Measurements from ENCODE around the gene SEPSECS.

SEPSECS gene

GRCh38 chr4:25117716-25118472, 42.4 kb downstream of the SEPSECS start:
- no peak for TF ChIP-seq TAF1 (IDR thresholded peaks at IDR 0.05; ENCODE audit: borderline replicate concordance, low read depth, low read length)
- no peak for TF ChIP-seq POLR2AphosphoS5 (IDR thresholded peaks at IDR 0.05; ENCODE audit: low read depth, low read length)
- TF ChIP-seq POLR2A (IDR thresholded peaks at IDR 0.05; ENCODE audit: low read depth, low read length) = no peak
- DNase-seq (ENCODE audit: insufficient read length) (no peak), FAIRE-seq (no peak)

- TF ChIP-seq POLR2AphosphoS5 (IDR thresholded peaks at IDR 0.05; ENCODE audit: low read depth, low read length) = no peak
- no peak for TF ChIP-seq TAF1 (IDR thresholded peaks at IDR 0.05; ENCODE audit: borderline replicate concordance, low read depth, low read length)
- TF ChIP-seq POLR2A (IDR thresholded peaks at IDR 0.05; ENCODE audit: low read depth, low read length) = no peak
- FAIRE-seq (no peak), DNase-seq (ENCODE audit: insufficient read length) (no peak)
These were observed 43.0 kb downstream of the SEPSECS start for GRCh38 chr4:25117274-25117673.

- no peak for DNase-seq (ENCODE audit: insufficient read length)
- no peak for FAIRE-seq
- TF ChIP-seq POLR2A (IDR thresholded peaks at IDR 0.05; ENCODE audit: low read depth, low read length) (no peak), TAF1 (IDR thresholded peaks at IDR 0.05; ENCODE audit: borderline replicate concordance, low read depth, low read length) (no peak), POLR2AphosphoS5 (IDR thresholded peaks at IDR 0.05; ENCODE audit: low read depth, low read length) (no peak)
These were observed 46.0 kb downstream of the SEPSECS start for GRCh38 chr4:25113915-25114904.

GRCh38 chr4:25112995-25113380, 47.3 kb downstream of the SEPSECS start:
- DNase-seq (ENCODE audit: insufficient read length) = no peak
- no peak for FAIRE-seq
- no peak for TF ChIP-seq TAF1 (IDR thresholded peaks at IDR 0.05; ENCODE audit: borderline replicate concordance, low read depth, low read length)
- no peak for TF ChIP-seq POLR2AphosphoS5 (IDR thresholded peaks at IDR 0.05; ENCODE audit: low read depth, low read length)
- no peak for TF ChIP-seq POLR2A (IDR thresholded peaks at IDR 0.05; ENCODE audit: low read depth, low read length)

- TF ChIP-seq POLR2A (IDR thresholded peaks at IDR 0.05; ENCODE audit: low read depth, low read length) (no peak), TAF1 (IDR thresholded peaks at IDR 0.05; ENCODE audit: borderline replicate concordance, low read depth, low read length) (no peak), POLR2AphosphoS5 (IDR thresholded peaks at IDR 0.05; ENCODE audit: low read depth, low read length) (no peak)
- no peak for FAIRE-seq
- DNase-seq (ENCODE audit: insufficient read length) = no peak
These were observed 47.8 kb downstream of the SEPSECS start for GRCh38 chr4:25112366-25112994.

GRCh38 chr4:25111648-25112196, 48.5 kb downstream of the SEPSECS start:
- FAIRE-seq (no peak), DNase-seq (ENCODE audit: insufficient read length) (no peak)
- TF ChIP-seq TAF1 (IDR thresholded peaks at IDR 0.05; ENCODE audit: borderline replicate concordance, low read depth, low read length) (no peak), POLR2A (IDR thresholded peaks at IDR 0.05; ENCODE audit: low read depth, low read length) (no peak), POLR2AphosphoS5 (IDR thresholded peaks at IDR 0.05; ENCODE audit: low read depth, low read length) (no peak)

- TF ChIP-seq TAF1 (IDR thresholded peaks at IDR 0.05; ENCODE audit: borderline replicate concordance, low read depth, low read length) (no peak), POLR2A (IDR thresholded peaks at IDR 0.05; ENCODE audit: low read depth, low read length) (no peak)
- FAIRE-seq = no peak
- DNase-seq (ENCODE audit: insufficient read length) = no peak
These were observed 49.5 kb downstream of the SEPSECS start for GRCh38 chr4:25110527-25111329.

GRCh38 chr4:25109511-25109910, 50.7 kb downstream of the SEPSECS start:
- TF ChIP-seq POLR2AphosphoS5 (IDR thresholded peaks at IDR 0.05; ENCODE audit: low read depth, low read length) (no peak), POLR2A (IDR thresholded peaks at IDR 0.05; ENCODE audit: low read depth, low read length) (no peak), TAF1 (IDR thresholded peaks at IDR 0.05; ENCODE audit: borderline replicate concordance, low read depth, low read length) (no peak)
- no peak for FAIRE-seq
- no peak for DNase-seq (ENCODE audit: insufficient read length)

- no peak for DNase-seq (ENCODE audit: insufficient read length)
- TF ChIP-seq POLR2AphosphoS5 (IDR thresholded peaks at IDR 0.05; ENCODE audit: low read depth, low read length) (no peak), TAF1 (IDR thresholded peaks at IDR 0.05; ENCODE audit: borderline replicate concordance, low read depth, low read length) (no peak), POLR2A (IDR thresholded peaks at IDR 0.05; ENCODE audit: low read depth, low read length) (no peak)
- FAIRE-seq = no peak
These were observed 51.7 kb downstream of the SEPSECS start for GRCh38 chr4:25108556-25108955.

- no peak for FAIRE-seq
- TF ChIP-seq POLR2AphosphoS5 (IDR thresholded peaks at IDR 0.05; ENCODE audit: low read depth, low read length) (no peak), POLR2A (IDR thresholded peaks at IDR 0.05; ENCODE audit: low read depth, low read length) (no peak), TAF1 (IDR thresholded peaks at IDR 0.05; ENCODE audit: borderline replicate concordance, low read depth, low read length) (no peak)
These were observed 52.3 kb downstream of the SEPSECS start for GRCh38 chr4:25107827-25108516.

More at GRCh38 chr4:25107827-25108516, 52.3 kb downstream of the SEPSECS start:
- no peak for DNase-seq (ENCODE audit: insufficient read length)

All from GM12892 (cell line).